Measurements from ENCODE around the gene RAD51B. TPM values are rescaled to one million over a fixed set of nuclear protein-coding genes. Genes with fewer than 3 reads are reported as not detected.
"Not testable (repeated sequence)": the region's sequence is repeated elsewhere in the genome, so short reads cannot be mapped to it uniquely, and the experiment has no call there.

RAD51B gene
- total RNA-seq, 4 donors from 2014 or later: 6.2 to 39.9 (median 12.9) TPM

GRCh38 chr14:68020999-68021663 is 201.6 kb downstream of the RAD51B start:
- Histone ChIP-seq H3K27me3 (no peaks in the 10 kb centered on the region), H3K9me3 (peaks cover 0 to 4% (median 0%) of the 10 kb centered on the region in 3 donors), H3K27ac (no peak overlapping the region), H3K36me3 (no peaks in the 10 kb centered on the region), H3K4me3 (no peak overlapping the region), H3K4me1 (peaks cover 0 to 17% (median 0%) of the 10 kb centered on the region in 3 donors)
- intact Hi-C loops (cut with DNase I): no loop called here
- DNase-seq: no peak
- TF ChIP-seq POLR2A (IDR thresholded peaks at IDR 0.05) (no peak), CTCF (IDR thresholded peaks at IDR 0.05) (no peak)
- whole genome bisulfite sequencing, 2 donors: 61 to 65% methylated on average over 4 of the region's 4 CpGs

- TF ChIP-seq CTCF (IDR thresholded peaks at IDR 0.05) (no peak), POLR2A (IDR thresholded peaks at IDR 0.05) (no peak)
- WGBS, 2 donors: 66 to 68% methylated on average over 5 of the region's 5 CpGs
- Histone ChIP-seq H3K36me3 (no peaks in the 10 kb centered on the region), H3K4me3 (no peak overlapping the region), H3K9me3 (peaks cover 0 to 12% (median 4%) of the 10 kb centered on the region in 3 donors), H3K4me1 (no peaks in the 10 kb centered on the region), H3K27me3 (no peaks in the 10 kb centered on the region), H3K27ac (no peak overlapping the region)
- no peak for DNase-seq
- intact Hi-C loops (cut with DNase I): no loop called here
Observed at GRCh38 chr14:68027276-68027675, 207.7 kb downstream of the RAD51B start.

- Histone ChIP-seq H3K36me3 (no peaks in the 10 kb centered on the region), H3K4me3 (no peak overlapping the region), H3K9me3 (peaks cover 0 to 12% (median 3%) of the 10 kb centered on the region in 3 donors), H3K27me3 (no peaks in the 10 kb centered on the region), H3K4me1 (peaks cover 0 to 6% (median 0%) of the 10 kb centered on the region in 3 donors), H3K27ac (no peak overlapping the region)
- WGBS, 2 donors: 83 to 100% methylated on average over 1 of the region's 1 CpG
- no peak for DNase-seq
- TF ChIP-seq CTCF (IDR thresholded peaks at IDR 0.05) (no peak), POLR2A (IDR thresholded peaks at IDR 0.05) (no peak)
- intact Hi-C loops (cut with DNase I): no loop called here
Observed at GRCh38 chr14:68028075-68028474, 208.5 kb downstream of the RAD51B start.

GRCh38 chr14:68031011-68031410 is 211.4 kb downstream of the RAD51B start:
- WGBS, 2 donors: 89 to 92% methylated on average over 1 of the region's 1 CpG

GRCh38 chr14:68032154-68032553 is 212.6 kb downstream of the RAD51B start:
- Histone ChIP-seq H3K27me3 (no peaks in the 10 kb centered on the region), H3K9me3 (peaks cover 0 to 12% (median 0%) of the 10 kb centered on the region in 3 donors), H3K36me3 (no peaks in the 10 kb centered on the region), H3K4me3 (no peak overlapping the region), H3K27ac (no peak overlapping the region), H3K4me1 (peaks cover 0 to 6% (median 0%) of the 10 kb centered on the region in 3 donors)
- WGBS, 2 donors: 90 to 100% methylated on average over 1 of the region's 1 CpG
- TF ChIP-seq POLR2A (IDR thresholded peaks at IDR 0.05) (no peak), CTCF (IDR thresholded peaks at IDR 0.05) (no peak)
- DNase-seq: no peak
- intact Hi-C loops (cut with DNase I): no loop called here

More at GRCh38 chr14:68031011-68031410, 211.4 kb downstream of the RAD51B start:
- H3K27ac ChIP-seq; H3K4me1 ChIP-seq; DNase-seq; H3K36me3 ChIP-seq; H3K27me3 ChIP-seq; intact Hi-C loops (cut with DNase I); H3K4me3 ChIP-seq: not testable (repeated sequence)
- H3K9me3 ChIP-seq: peaks cover 0 to 12% (median 0%) of the 10 kb centered on the region in 3 donors
